Measurements from ENCODE around the gene CMYA5.

Gene CMYA5

GRCh38 chr5:79798893-79799590, 109.4 kb downstream of the CMYA5 start:
- Histone ChIP-seq H3K9me3 (ENCODE audit: insufficient read depth, low read length) (no peaks in the 10 kb centered on the region), H3K4me3 (ENCODE audit: low read length) (no peak overlapping the region), H3K4me2 (ENCODE audit: low read length) (no peak overlapping the region), H3K27ac (ENCODE audit: low read length) (no peak overlapping the region), H3K27me3 (ENCODE audit: low read depth, low read length) (no peaks in the 10 kb centered on the region), H4K20me1 (ENCODE audit: insufficient read depth, low read length) (no peaks in the 10 kb centered on the region), H3K4me1 (ENCODE audit: low read length) (peaks cover 11% of the 10 kb centered on the region), H3K79me2 (ENCODE audit: low read length) (no peaks in the 10 kb centered on the region), H2AFZ (ENCODE audit: low read depth, low read length) (no peak overlapping the region), H3K9ac (ENCODE audit: low read length) (no peak overlapping the region), H3K36me3 (replicated peaks; ENCODE audit: low read depth, low read length) (no peaks in the 10 kb centered on the region)
- no peak for TF ChIP-seq EZH2phosphoT487 (IDR thresholded peaks at IDR 0.05; ENCODE audit: low read depth)
- TF ChIP-seq, protein P1, sequence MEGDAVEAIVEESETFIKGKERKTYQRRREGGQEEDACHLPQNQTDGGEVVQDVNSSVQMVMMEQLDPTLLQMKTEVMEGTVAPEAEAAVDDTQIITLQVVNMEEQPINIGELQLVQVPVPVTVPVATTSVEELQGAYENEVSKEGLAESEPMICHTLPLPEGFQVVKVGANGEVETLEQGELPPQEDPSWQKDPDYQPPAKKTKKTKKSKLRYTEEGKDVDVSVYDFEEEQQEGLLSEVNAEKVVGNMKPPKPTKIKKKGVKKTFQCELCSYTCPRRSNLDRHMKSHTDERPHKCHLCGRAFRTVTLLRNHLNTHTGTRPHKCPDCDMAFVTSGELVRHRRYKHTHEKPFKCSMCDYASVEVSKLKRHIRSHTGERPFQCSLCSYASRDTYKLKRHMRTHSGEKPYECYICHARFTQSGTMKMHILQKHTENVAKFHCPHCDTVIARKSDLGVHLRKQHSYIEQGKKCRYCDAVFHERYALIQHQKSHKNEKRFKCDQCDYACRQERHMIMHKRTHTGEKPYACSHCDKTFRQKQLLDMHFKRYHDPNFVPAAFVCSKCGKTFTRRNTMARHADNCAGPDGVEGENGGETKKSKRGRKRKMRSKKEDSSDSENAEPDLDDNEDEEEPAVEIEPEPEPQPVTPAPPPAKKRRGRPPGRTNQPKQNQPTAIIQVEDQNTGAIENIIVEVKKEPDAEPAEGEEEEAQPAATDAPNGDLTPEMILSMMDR (IDR thresholded peaks at IDR 0.05; ENCODE audit: low read depth, low read length), result no peak

GRCh38 chr5:79800979-79801827, 111.6 kb downstream of the CMYA5 start:
- Histone ChIP-seq H3K27ac (ENCODE audit: low read length) (no peak overlapping the region), H3K79me2 (ENCODE audit: low read length) (no peaks in the 10 kb centered on the region), H2AFZ (ENCODE audit: low read depth, low read length) (peak overlapping the region; percentile 45; the same call in 1 of the 2 replicates), H4K20me1 (ENCODE audit: insufficient read depth, low read length) (no peaks in the 10 kb centered on the region), H3K9me3 (ENCODE audit: insufficient read depth, low read length) (no peaks in the 10 kb centered on the region), H3K27me3 (ENCODE audit: low read depth, low read length) (no peaks in the 10 kb centered on the region), H3K4me2 (ENCODE audit: low read length) (peak overlapping the region; percentile 43), H3K4me3 (ENCODE audit: low read length) (no peak overlapping the region), H3K36me3 (replicated peaks; ENCODE audit: low read depth, low read length) (no peaks in the 10 kb centered on the region), H3K4me1 (ENCODE audit: low read length) (peaks cover 11% of the 10 kb centered on the region), H3K9ac (ENCODE audit: low read length) (no peak overlapping the region)
- TF ChIP-seq, protein P1 (IDR thresholded peaks at IDR 0.05; ENCODE audit: low read depth, low read length), result no peak
- TF ChIP-seq EZH2phosphoT487 (IDR thresholded peaks at IDR 0.05; ENCODE audit: low read depth), result no peak

DNA sequence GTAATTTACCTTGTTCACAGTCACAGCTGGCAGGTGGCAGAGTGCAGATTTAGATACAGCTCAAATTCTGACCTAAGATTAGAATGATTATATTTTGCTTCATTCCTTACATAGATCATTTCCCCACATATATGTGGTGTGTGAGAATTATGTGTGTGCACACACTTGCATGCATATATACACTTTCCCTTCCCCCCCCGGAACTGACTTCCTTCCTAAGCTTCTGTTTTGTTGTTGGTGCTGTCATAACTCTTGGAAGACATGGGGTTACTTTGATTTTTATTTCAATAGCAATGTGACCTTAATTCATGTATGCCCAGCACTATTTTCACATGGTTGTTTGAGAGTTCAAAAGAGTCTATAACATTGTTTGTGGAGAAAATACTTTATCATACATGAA, 112.8 kb downstream of the CMYA5 start:
- no peaks in the 10 kb centered on the region for H3K27me3 ChIP-seq (ENCODE audit: low read depth, low read length)
- no peak overlapping the region for H2AFZ ChIP-seq (ENCODE audit: low read depth, low read length)
- no peak for TF ChIP-seq EZH2phosphoT487 (IDR thresholded peaks at IDR 0.05; ENCODE audit: low read depth)
- TF ChIP-seq, protein P1 (IDR thresholded peaks at IDR 0.05; ENCODE audit: low read depth, low read length), result no peak
- peaks cover 17% of the 10 kb centered on the region for H3K4me1 ChIP-seq (ENCODE audit: low read length)
- no peaks in the 10 kb centered on the region for H3K36me3 ChIP-seq (replicated peaks; ENCODE audit: low read depth, low read length)
- H3K27ac ChIP-seq (ENCODE audit: low read length), result no peak overlapping the region
- no peaks in the 10 kb centered on the region for H4K20me1 ChIP-seq (ENCODE audit: insufficient read depth, low read length)
- H3K4me3 ChIP-seq (ENCODE audit: low read length), result no peak overlapping the region
- H3K79me2 ChIP-seq (ENCODE audit: low read length), result no peaks in the 10 kb centered on the region
- H3K9ac ChIP-seq (ENCODE audit: low read length), result no peak overlapping the region
- no peak overlapping the region for H3K4me2 ChIP-seq (ENCODE audit: low read length)
- H3K9me3 ChIP-seq (ENCODE audit: insufficient read depth, low read length), result no peaks in the 10 kb centered on the region

GRCh38 chr5:79803007-79803406, 113.4 kb downstream of the CMYA5 start:
- no peak overlapping the region for H2AFZ ChIP-seq (ENCODE audit: low read depth, low read length)
- H3K9me3 ChIP-seq (ENCODE audit: insufficient read depth, low read length), result no peaks in the 10 kb centered on the region
- peaks cover 17% of the 10 kb centered on the region for H3K4me1 ChIP-seq (ENCODE audit: low read length)
- no peaks in the 10 kb centered on the region for H3K36me3 ChIP-seq (replicated peaks; ENCODE audit: low read depth, low read length)
- no peak overlapping the region for H3K4me3 ChIP-seq (ENCODE audit: low read length)
- H4K20me1 ChIP-seq (ENCODE audit: insufficient read depth, low read length), result no peaks in the 10 kb centered on the region
- H3K79me2 ChIP-seq (ENCODE audit: low read length), result no peaks in the 10 kb centered on the region
- H3K27me3 ChIP-seq (ENCODE audit: low read depth, low read length), result no peaks in the 10 kb centered on the region
- no peak overlapping the region for H3K27ac ChIP-seq (ENCODE audit: low read length)
- TF ChIP-seq, protein P1 (IDR thresholded peaks at IDR 0.05; ENCODE audit: low read depth, low read length), result no peak
- no peak for TF ChIP-seq EZH2phosphoT487 (IDR thresholded peaks at IDR 0.05; ENCODE audit: low read depth)
- no peak overlapping the region for H3K9ac ChIP-seq (ENCODE audit: low read length)
- no peak overlapping the region for H3K4me2 ChIP-seq (ENCODE audit: low read length)
